Lung (tissue), 12 donors: ENCODE results near the gene ABCG2. TPM values are rescaled to one million over a fixed set of nuclear protein-coding genes. Genes with fewer than 3 reads are reported as not detected.

ENCODE experiments used
- ATAC-seq: fragments of 200-7000 bp; cut with Tn5 transposase; one replicate; pipeline ENCODE4 v1.9.1; 2020; ENCODE audit warnings: moderate number of reproducible peaks; ENCODE audit not compliant: insufficient read depth, low FRiP score
- DNase-seq, 3 donors: peaks; one replicate each; pipeline ENCODE4 v3.0.0-alpha.2; 2013 to 2017
- H3K27ac ChIP-seq, 2 donors: one replicate each; pipeline ENCODE4 v1.5.1; 2013; ENCODE audit warnings: mild to moderate bottlenecking in 2 of 2, moderate library complexity in 2 of 2, control low read depth in 1 of 2, inconsistent platforms in 1 of 2, low read depth in 1 of 2, low read length in 1 of 2
- H3K27me3 ChIP-seq, 3 donors: one replicate each; pipeline ENCODE4 v1.5.1; 2013; ENCODE audit warnings: low read length in 2 of 3; ENCODE audit not compliant: control insufficient read depth in 3 of 3, insufficient read depth in 3 of 3
- H3K36me3 ChIP-seq, 4 donors: one replicate each; pipeline ENCODE4 v1.5.1; 2013; ENCODE audit warnings: low read length in 4 of 4, mild to moderate bottlenecking in 1 of 4, moderate library complexity in 1 of 4; ENCODE audit not compliant: control insufficient read depth in 4 of 4, insufficient read depth in 4 of 4
- H3K4me1 ChIP-seq, 5 donors: one replicate each; pipeline ENCODE4 v1.5.1; 2013; ENCODE audit warnings: low read length in 5 of 5, mild to moderate bottlenecking in 2 of 5, moderate library complexity in 1 of 5; ENCODE audit not compliant: control insufficient read depth in 5 of 5, insufficient read depth in 5 of 5
- H3K4me3 ChIP-seq: one replicate; pipeline ENCODE4 v1.5.1; 2013; ENCODE audit warnings: mild to moderate bottlenecking, control low read depth, moderate library complexity
- H3K9ac ChIP-seq, 2 donors: one replicate each; pipeline ENCODE4 v1.5.1; 2013; ENCODE audit warnings: low read length in 2 of 2, control low read depth in 1 of 2; ENCODE audit not compliant: insufficient read depth in 1 of 2
- H3K9me3 ChIP-seq, 4 donors: one replicate each; pipeline ENCODE4 v1.5.1; 2013; ENCODE audit warnings: low read length in 3 of 4, mild to moderate bottlenecking in 1 of 4, moderate library complexity in 1 of 4; ENCODE audit not compliant: control insufficient read depth in 4 of 4, insufficient read depth in 3 of 4
- WGBS, 2 donors: extraction: QIAGEN DNeasy Blood & Tissue Kit; methylation state at CpG; one replicate each; pipeline ENCODE4 v1.1.7; 2013; 5-methylcytosine and 5-hydroxymethylcytosine counted together
- polyA plus RNA-seq, 2 donors: library from polyadenylated mRNA; stranded (reverse); fragments of 200-250 nt; gene quantifications; one replicate each; pipeline ENCODE4 v1.2.1, GENCODE V29; 2013
- total RNA-seq, 2 donors: library from RNA; depleted of rRNA in 1 of 2; stranded (reverse); fragments of >200 nt in 1 of 2; gene quantifications; one replicate each; pipeline ENCODE4 v1.2.1, GENCODE V29; 2014 to 2021
- TF ChIP-seq, protein P1 (sequence below): IDR thresholded peaks from 2 replicates; pipeline ENCODE4 v1.5.1; 2012; ENCODE audit warnings: mild to moderate bottlenecking; ENCODE audit errors: control extremely low read depth, extremely low read depth
- donor health status: control.
- donor health status: control.
- donor health status: Bipolar disorder and iron deficiency.
- donor health status: healthy.
- donor health status: DM: yes; HTN: yes; CAD: no.

The ABCG2 gene
- total and polyA plus RNA-seq, 4 donors, result 1.0 to 15.7 (median 3.3) TPM

DNA sequence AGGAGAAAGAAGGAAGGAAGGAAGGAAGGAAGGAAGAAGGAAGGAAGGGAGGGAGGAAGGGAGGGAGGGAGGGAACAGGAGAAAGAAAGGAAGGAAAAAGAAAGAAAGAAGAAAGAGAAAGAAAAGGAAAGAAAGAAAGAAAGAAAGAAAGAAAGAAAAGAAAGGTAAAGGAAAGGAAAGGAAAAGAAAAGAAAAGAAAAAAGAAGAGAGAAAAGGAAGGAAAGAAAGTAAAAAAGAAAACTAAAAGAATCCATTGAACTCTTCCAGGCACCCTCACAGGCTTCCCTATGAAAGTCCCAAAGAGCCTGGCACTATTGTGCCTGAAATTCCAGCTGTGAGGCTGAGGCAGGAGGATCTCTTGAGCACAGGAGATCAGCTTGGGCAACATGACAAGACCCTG lies 11.5 kb downstream of the ABCG2 start:
- no peak overlapping the region for H3K9ac ChIP-seq

DNA sequence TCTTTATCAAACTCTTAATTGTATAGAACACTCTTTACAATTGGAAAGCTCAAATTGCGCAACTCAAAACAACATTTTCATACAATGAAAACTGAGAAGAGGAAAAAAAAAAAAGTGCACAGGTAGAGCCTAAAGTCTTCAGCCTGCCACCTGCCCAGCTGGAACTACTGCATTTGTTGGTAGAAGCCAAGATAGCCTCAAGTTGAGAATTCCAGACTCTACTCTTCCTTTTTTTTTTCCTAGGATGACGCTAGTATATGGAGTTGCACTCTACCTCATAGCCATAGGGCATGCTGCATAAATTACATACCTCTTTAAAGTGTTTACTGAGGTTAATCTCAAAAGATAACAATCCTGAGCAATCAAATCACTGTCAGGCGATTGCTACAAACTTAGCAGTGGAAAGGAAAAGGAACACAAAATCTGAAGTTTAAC lies 13.6 kb downstream of the ABCG2 start:
- Histone ChIP-seq H3K36me3 (peaks cover 0 to 3% (median 0%) of the 10 kb centered on the region in 4 donors), H3K9me3 (no peaks in the 10 kb centered on the region), H3K27ac (no peak overlapping the region), H3K4me1 (peaks cover 0 to 10% (median 0%) of the 10 kb centered on the region in 5 donors), H3K27me3 (no peaks in the 10 kb centered on the region), H3K9ac (no peak overlapping the region), H3K4me3 (no peak overlapping the region)
- 90 to 94% methylated on average over 3 of the region's 3 CpGs for WGBS, 2 donors
- DNase-seq (no peak), ATAC-seq (no peak)
- TF ChIP-seq, protein P1, sequence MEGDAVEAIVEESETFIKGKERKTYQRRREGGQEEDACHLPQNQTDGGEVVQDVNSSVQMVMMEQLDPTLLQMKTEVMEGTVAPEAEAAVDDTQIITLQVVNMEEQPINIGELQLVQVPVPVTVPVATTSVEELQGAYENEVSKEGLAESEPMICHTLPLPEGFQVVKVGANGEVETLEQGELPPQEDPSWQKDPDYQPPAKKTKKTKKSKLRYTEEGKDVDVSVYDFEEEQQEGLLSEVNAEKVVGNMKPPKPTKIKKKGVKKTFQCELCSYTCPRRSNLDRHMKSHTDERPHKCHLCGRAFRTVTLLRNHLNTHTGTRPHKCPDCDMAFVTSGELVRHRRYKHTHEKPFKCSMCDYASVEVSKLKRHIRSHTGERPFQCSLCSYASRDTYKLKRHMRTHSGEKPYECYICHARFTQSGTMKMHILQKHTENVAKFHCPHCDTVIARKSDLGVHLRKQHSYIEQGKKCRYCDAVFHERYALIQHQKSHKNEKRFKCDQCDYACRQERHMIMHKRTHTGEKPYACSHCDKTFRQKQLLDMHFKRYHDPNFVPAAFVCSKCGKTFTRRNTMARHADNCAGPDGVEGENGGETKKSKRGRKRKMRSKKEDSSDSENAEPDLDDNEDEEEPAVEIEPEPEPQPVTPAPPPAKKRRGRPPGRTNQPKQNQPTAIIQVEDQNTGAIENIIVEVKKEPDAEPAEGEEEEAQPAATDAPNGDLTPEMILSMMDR, result no peak

More for the DNA sequence above, 11.5 kb downstream of the ABCG2 start:
- H3K36me3 ChIP-seq, result peaks cover 0 to 4% (median 0%) of the 10 kb centered on the region in 4 donors
- H3K4me3 ChIP-seq, result no peak overlapping the region
- DNase-seq, result no peak
- no peak for ATAC-seq
- TF ChIP-seq, protein P1, result no peak
- H3K27ac ChIP-seq, result no peak overlapping the region
- H3K4me1 ChIP-seq, result peaks cover 0 to 10% (median 0%) of the 10 kb centered on the region in 5 donors
- peaks cover 0 to 2% (median 0%) of the 10 kb centered on the region in 4 donors for H3K9me3 ChIP-seq
- H3K27me3 ChIP-seq, result no peaks in the 10 kb centered on the region

DNA sequence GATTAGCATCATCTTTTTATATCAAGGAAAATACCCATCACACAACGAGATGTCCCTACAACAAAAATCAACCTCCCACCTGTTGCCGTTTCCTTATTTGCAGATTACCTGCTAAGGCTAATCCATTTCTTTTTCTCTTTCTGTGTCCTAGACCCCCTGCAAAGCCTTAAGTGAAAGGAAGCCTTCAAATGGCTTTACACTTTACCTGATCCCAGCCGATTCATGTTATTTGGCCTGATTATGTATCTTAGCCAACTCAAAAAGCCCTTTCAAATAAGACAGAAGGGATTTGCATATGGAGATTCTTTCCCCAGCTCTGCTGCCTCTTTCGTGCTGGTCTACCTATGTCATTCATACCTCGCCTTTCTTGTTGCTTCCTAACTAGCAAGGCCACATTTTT lies 14.4 kb downstream of the ABCG2 start:
- Histone ChIP-seq H3K4me3 (no peak overlapping the region), H3K4me1 (peaks cover 0 to 10% (median 0%) of the 10 kb centered on the region in 5 donors), H3K27ac (no peak overlapping the region), H3K36me3 (peaks cover 0 to 3% (median 0%) of the 10 kb centered on the region in 4 donors), H3K9me3 (no peaks in the 10 kb centered on the region), H3K9ac (no peak overlapping the region), H3K27me3 (no peaks in the 10 kb centered on the region)
- TF ChIP-seq, protein P1, result no peak
- DNase-seq (no peak), ATAC-seq (no peak)
- WGBS, 2 donors, result 96 to 98% methylated on average over 5 of the region's 5 CpGs

DNA sequence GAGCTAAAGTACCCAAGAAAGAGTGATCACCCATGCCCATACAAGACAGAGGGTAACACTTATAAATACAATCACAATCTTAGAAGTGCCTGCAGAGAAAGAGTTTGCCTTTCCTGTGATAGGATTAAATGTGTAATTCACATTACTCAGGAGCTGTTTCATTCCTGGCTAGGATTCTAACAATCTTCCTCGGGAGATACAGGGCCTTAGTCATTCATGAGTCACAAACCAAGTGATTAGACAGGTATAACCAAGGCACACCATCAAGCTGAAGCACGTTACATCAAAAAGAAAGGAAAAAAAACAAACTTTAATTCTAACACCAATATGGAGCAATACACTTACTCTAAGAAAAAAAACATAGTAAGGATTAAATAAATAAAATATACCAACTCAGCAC lies 14.9 kb downstream of the ABCG2 start:
- H3K27me3 ChIP-seq, result no peaks in the 10 kb centered on the region
- peaks cover 0 to 3% (median 0%) of the 10 kb centered on the region in 4 donors for H3K36me3 ChIP-seq
- H3K4me3 ChIP-seq, result no peak overlapping the region
- peaks cover 0 to 5% (median 0%) of the 10 kb centered on the region in 5 donors for H3K4me1 ChIP-seq
- no peak overlapping the region for H3K27ac ChIP-seq
- ATAC-seq, result no peak
- H3K9me3 ChIP-seq, result no peaks in the 10 kb centered on the region
- no peak for DNase-seq
- TF ChIP-seq, protein P1, result no peak
- 80 to 92% methylated on average over 2 of the region's 2 CpGs for WGBS, 2 donors
- H3K9ac ChIP-seq, result no peak overlapping the region
